ENCODE results near the gene ALDH3B1. TPM values are rescaled to one million over a fixed set of nuclear protein-coding genes. Genes with fewer than 3 reads are reported as not detected.

Gene ALDH3B1
- total RNA-seq, 3 donors from 2014 or later = 9.8 to 26.4 (median 20.6) TPM

DNA sequence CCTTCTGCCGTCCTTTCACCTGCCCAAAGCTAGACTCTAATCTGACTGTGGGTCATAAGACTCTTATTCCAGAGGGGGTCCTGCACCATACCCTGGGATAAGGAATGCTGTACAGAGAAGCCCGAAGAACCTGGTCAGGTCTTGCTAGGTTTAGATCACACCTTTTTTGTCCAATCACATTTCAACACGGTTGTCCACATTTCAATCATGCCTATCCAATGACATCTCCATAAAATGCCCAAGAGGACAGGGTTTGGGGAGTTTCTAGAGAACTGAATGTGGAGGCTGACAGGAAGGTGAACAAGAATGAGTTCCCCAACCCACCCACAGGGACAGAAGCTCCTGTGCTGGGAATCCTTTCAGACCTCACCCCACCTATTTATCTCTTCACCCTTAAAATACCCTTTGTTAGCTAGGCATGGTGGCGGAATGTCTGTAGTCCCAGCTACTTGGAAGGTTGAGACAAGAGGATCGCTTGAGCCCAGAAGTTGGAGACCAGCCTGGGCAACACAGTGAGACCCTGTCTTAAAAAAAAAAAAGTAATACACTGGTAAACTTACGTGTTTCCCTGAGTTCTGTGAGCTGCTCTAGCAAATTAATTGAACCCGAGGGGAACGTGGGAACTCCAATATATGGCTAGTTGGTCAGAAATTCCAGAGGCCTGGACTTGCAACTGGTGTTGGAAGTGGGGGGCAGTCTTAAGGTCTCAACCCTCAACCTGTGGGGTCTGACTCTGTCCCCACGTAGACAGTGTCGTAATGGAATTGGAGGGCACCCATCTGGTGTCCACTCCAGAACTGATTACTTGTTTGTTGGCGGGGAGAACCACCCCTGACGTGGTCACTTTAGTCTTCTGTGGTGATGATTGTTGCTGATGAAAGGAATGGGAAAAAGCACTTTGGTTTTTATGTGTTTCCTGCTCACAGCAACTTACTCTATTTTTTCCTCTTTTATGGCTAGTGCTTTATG, 46.5 kb downstream of the ALDH3B1 start:
- Histone ChIP-seq H3K9me3 (no peaks in the 10 kb centered on the region), H3K36me3 (no peaks in the 10 kb centered on the region), H3K27ac (no peak overlapping the region), H3K27me3 (no peaks in the 10 kb centered on the region), H3K4me1 (no peaks in the 10 kb centered on the region), H3K4me3 (no peak overlapping the region)
- intact Hi-C loops (cut with DNase I; ENCODE audit: low total_unique reads) = no loop called here
- TF ChIP-seq POLR2A (IDR thresholded peaks at IDR 0.05) (no peak), POLR2AphosphoS5 (IDR thresholded peaks at IDR 0.05) (no peak)
- TF ChIP-seq, protein P1, sequence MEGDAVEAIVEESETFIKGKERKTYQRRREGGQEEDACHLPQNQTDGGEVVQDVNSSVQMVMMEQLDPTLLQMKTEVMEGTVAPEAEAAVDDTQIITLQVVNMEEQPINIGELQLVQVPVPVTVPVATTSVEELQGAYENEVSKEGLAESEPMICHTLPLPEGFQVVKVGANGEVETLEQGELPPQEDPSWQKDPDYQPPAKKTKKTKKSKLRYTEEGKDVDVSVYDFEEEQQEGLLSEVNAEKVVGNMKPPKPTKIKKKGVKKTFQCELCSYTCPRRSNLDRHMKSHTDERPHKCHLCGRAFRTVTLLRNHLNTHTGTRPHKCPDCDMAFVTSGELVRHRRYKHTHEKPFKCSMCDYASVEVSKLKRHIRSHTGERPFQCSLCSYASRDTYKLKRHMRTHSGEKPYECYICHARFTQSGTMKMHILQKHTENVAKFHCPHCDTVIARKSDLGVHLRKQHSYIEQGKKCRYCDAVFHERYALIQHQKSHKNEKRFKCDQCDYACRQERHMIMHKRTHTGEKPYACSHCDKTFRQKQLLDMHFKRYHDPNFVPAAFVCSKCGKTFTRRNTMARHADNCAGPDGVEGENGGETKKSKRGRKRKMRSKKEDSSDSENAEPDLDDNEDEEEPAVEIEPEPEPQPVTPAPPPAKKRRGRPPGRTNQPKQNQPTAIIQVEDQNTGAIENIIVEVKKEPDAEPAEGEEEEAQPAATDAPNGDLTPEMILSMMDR (IDR thresholded peaks at IDR 0.05) = no peak
- DNase-seq (ENCODE audit: low spot score in 2 of 2) = no peak

- Histone ChIP-seq H3K27me3 (no peaks in the 10 kb centered on the region), H3K4me3 (no peak overlapping the region), H3K27ac (no peak overlapping the region), H3K36me3 (no peaks in the 10 kb centered on the region), H3K4me1 (no peaks in the 10 kb centered on the region), H3K9me3 (no peaks in the 10 kb centered on the region)
- TF ChIP-seq POLR2AphosphoS5 (IDR thresholded peaks at IDR 0.05) (no peak), POLR2A (IDR thresholded peaks at IDR 0.05) (no peak)
- TF ChIP-seq, protein P1 (IDR thresholded peaks at IDR 0.05) = no peak
- intact Hi-C loops (cut with DNase I; ENCODE audit: low total_unique reads) = no loop called here
- DNase-seq (ENCODE audit: low spot score in 2 of 2) = no peak
Observed at GRCh38 chr11:68057807-68058206, 47.7 kb downstream of the ALDH3B1 start.

DNA sequence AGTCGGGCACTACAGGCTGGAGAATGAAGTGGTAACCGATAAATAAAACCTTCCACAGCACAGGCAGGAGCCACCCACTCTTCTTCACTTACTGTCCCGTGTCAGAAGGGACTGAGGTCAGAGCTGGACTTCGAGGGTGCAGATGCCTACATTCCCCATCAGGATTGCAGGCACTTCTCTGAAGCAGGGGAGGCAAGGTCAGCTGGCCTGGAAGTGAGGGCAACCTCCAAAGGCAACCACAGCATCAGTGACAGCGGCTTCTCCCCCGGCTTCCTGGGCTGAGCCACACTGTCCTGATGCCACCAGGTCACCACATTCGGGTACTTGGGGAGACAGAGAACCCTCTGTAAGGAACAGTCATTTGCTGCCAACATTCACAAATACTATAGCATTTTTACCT, 51.4 kb downstream of the ALDH3B1 start:
- intact Hi-C loops (cut with DNase I; ENCODE audit: low total_unique reads) = no loop called here
- Histone ChIP-seq H3K27me3 (no peaks in the 10 kb centered on the region), H3K4me3 (no peak overlapping the region), H3K4me1 (no peaks in the 10 kb centered on the region), H3K36me3 (no peaks in the 10 kb centered on the region), H3K9me3 (no peaks in the 10 kb centered on the region), H3K27ac (no peak overlapping the region)
- TF ChIP-seq, protein P1 (IDR thresholded peaks at IDR 0.05) = no peak
- TF ChIP-seq POLR2A (IDR thresholded peaks at IDR 0.05) (no peak), POLR2AphosphoS5 (IDR thresholded peaks at IDR 0.05) (no peak)
- DNase-seq (ENCODE audit: low spot score in 2 of 2) = no peak

GRCh38 chr11:68064926-68065325, 54.8 kb downstream of the ALDH3B1 start:
- no peak for TF ChIP-seq POLR2A (IDR thresholded peaks at IDR 0.05)
- TF ChIP-seq POLR2AphosphoS5 (IDR thresholded peaks at IDR 0.05) = no peak
- TF ChIP-seq, protein P1 (IDR thresholded peaks at IDR 0.05) = no peak
- Histone ChIP-seq H3K36me3 (no peaks in the 10 kb centered on the region), H3K4me3 (no peak overlapping the region), H3K27me3 (no peaks in the 10 kb centered on the region), H3K4me1 (no peaks in the 10 kb centered on the region), H3K27ac (no peak overlapping the region), H3K9me3 (no peaks in the 10 kb centered on the region)
- DNase-seq (ENCODE audit: low spot score in 2 of 2) = no peak
- intact Hi-C loops (cut with DNase I; ENCODE audit: low total_unique reads) = no loop called here

DNA sequence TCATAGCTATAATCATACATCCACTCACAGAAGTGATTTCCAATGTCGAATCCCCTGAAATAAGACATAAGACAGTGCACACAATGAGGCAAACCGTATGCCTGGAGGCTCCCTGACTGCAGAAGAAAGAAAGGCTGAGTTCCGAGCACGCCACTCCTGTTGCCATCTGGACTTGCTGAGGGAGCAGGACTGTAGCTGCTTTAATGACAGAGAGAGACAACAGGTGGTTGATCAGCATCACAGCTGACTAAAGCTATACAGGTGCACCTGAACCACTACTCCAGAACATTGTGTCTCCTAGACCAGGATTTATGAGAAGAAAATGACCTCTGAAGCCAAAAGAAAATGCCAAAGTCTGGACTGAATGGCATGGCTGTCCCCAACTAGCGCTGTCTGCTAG, 55.7 kb downstream of the ALDH3B1 start:
- intact Hi-C loops (cut with DNase I; ENCODE audit: low total_unique reads) = no loop called here
- H3K27ac ChIP-seq = no peak overlapping the region
- TF ChIP-seq POLR2AphosphoS5 (IDR thresholded peaks at IDR 0.05) = no peak
- TF ChIP-seq POLR2A (IDR thresholded peaks at IDR 0.05) = no peak
- TF ChIP-seq, protein P1 (IDR thresholded peaks at IDR 0.05) = no peak
- H3K27me3 ChIP-seq = no peaks in the 10 kb centered on the region
- no peaks in the 10 kb centered on the region for H3K4me1 ChIP-seq
- H3K4me3 ChIP-seq = no peak overlapping the region
- H3K36me3 ChIP-seq = no peaks in the 10 kb centered on the region
- no peak for DNase-seq (ENCODE audit: low spot score in 2 of 2)
- no peaks in the 10 kb centered on the region for H3K9me3 ChIP-seq
